ENCODE data around the gene RAB4A.

The RAB4A gene

GRCh38 chr1:229349463-229350385, 78.8 kb downstream of the RAB4A start:
- DNase-seq (ENCODE audit: low read depth): no peak
- H3K4me3 ChIP-seq (ENCODE audit: low read depth, low read length): no peak overlapping the region

- no peak for DNase-seq (ENCODE audit: low read depth)
- H3K4me3 ChIP-seq (ENCODE audit: low read depth, low read length): no peak overlapping the region
Measured at GRCh38 chr1:229352975-229353374, 82.1 kb downstream of the RAB4A start.

DNA sequence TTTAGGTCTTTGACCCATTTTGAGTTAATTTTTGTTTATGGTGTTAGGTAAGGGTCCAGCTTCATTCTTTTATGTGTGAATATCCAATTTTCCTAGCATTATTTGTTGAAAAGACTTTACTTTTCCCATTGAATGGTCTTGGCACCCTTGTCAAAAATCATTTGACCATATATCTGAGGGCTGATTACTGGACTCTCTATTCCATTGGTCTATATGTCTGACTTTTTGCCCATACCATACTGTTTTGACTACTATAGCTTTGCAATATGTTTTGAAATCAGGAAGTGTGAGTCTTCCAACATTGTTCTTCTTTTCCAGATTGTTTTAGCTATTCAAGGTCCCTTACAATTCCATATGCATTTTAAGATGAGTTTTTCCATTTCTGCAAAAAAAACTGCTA, 83.3 kb downstream of the RAB4A start:
- no peak for DNase-seq (ENCODE audit: low read depth)
- H3K4me3 ChIP-seq (ENCODE audit: low read depth, low read length): no peak overlapping the region

Data from skeletal muscle cell (primary cell).